Activated naive CD4-positive, alpha-beta T cell treated with anti-CD3 and anti-CD28 coated beads, Interleukin-2, amount 10 ng/mL, durations not matched to agents 7 days and 5 days (primary cell): ENCODE results near the gene ZBTB5.
A peak's percentile ranks its signal among the peaks of the same experiment; 100 is the strongest.

Experiments
- CTCF ChIA-PET: fragments of 350-600 bp; sonication (Branson Sonifier 250); formaldehyde crosslinking; loops from one replicate; lab custom pipeline; 2021; ENCODE audit warnings: antibody characterized with exemption; lab: Charles Lee
- DNase-seq: peaks from one replicate; pipeline ENCODE4 v3.0.0-alpha.2; 2020
- H3K27ac Mint-ChIP-seq: one replicate; pipeline ENCODE4 v1.8.0; 2021; ENCODE audit warnings: mild to moderate bottlenecking, moderate library complexity, mixed read lengths
- H3K27me3 Mint-ChIP-seq: one replicate; pipeline ENCODE4 v1.8.0; 2021; ENCODE audit warnings: mild to moderate bottlenecking, mixed read lengths
- H3K36me3 Mint-ChIP-seq: one replicate; pipeline ENCODE4 v1.8.0; 2021; ENCODE audit warnings: mixed read lengths
- H3K4me1 Mint-ChIP-seq: one replicate; pipeline ENCODE4 v1.8.0; 2021; ENCODE audit warnings: mixed read lengths
- H3K4me3 Mint-ChIP-seq: one replicate; pipeline ENCODE4 v1.8.0; 2021; ENCODE audit warnings: mild to moderate bottlenecking, moderate library complexity, mixed read lengths
- H3K9me3 Mint-ChIP-seq: one replicate; pipeline ENCODE4 v1.8.0; 2021; ENCODE audit warnings: mixed read lengths

ZBTB5 gene

GRCh38 chr9:37420271-37421215, 44.7 kb downstream of the ZBTB5 start:
- Mint-ChIP-seq H3K27ac (no peak overlapping the region), H3K4me1 (peaks cover 24% of the 10 kb centered on the region), H3K27me3 (no peaks in the 10 kb centered on the region), H3K9me3 (no peaks in the 10 kb centered on the region), H3K4me3 (no peak overlapping the region), H3K36me3 (no peaks in the 10 kb centered on the region)
- DNase-seq, result no peak
- CTCF ChIA-PET, result no interaction called here

- peaks cover 8% of the 10 kb centered on the region for H3K27me3 Mint-ChIP-seq
- H3K4me3 Mint-ChIP-seq, result no peak overlapping the region
- H3K9me3 Mint-ChIP-seq, result no peaks in the 10 kb centered on the region
- DNase-seq, result no peak
- H3K36me3 Mint-ChIP-seq, result no peaks in the 10 kb centered on the region
- CTCF ChIA-PET, result interaction anchor here (1.0 kb wide), 1 partner anchor 12 kb away, joined by 4 read pairs; no protein-coding TSS in a partner anchor
- no peak overlapping the region for H3K27ac Mint-ChIP-seq
- H3K4me1 Mint-ChIP-seq, result peaks cover 30% of the 10 kb centered on the region
Measured at GRCh38 chr9:37419204-37419603, 46.0 kb downstream of the ZBTB5 start.

GRCh38 chr9:37417857-37418618, 47.2 kb downstream of the ZBTB5 start:
- Mint-ChIP-seq H3K27ac (no peak overlapping the region), H3K27me3 (peaks cover 11% of the 10 kb centered on the region), H3K36me3 (no peaks in the 10 kb centered on the region), H3K4me1 (peaks cover 18% of the 10 kb centered on the region), H3K9me3 (no peaks in the 10 kb centered on the region), H3K4me3 (no peak overlapping the region)
- CTCF ChIA-PET, result interaction anchor here (0.8 to 1.0 kb wide), 2 partner anchors 11 to 53 kb away, joined by 3 to 4 read pairs; no protein-coding TSS in a partner anchor
- DNase-seq, result no peak

GRCh38 chr9:37417252-37417803, 47.9 kb downstream of the ZBTB5 start:
- H3K27me3 Mint-ChIP-seq, result peaks cover 12% of the 10 kb centered on the region
- H3K4me3 Mint-ChIP-seq, result no peak overlapping the region
- H3K4me1 Mint-ChIP-seq, result peaks cover 14% of the 10 kb centered on the region
- CTCF ChIA-PET, result no interaction called here
- no peak for DNase-seq
- no peaks in the 10 kb centered on the region for H3K9me3 Mint-ChIP-seq
- H3K36me3 Mint-ChIP-seq, result no peaks in the 10 kb centered on the region
- H3K27ac Mint-ChIP-seq, result no peak overlapping the region

- CTCF ChIA-PET, result interaction anchor here (0.6 to 1.8 kb wide), 10 partner anchors 8 to 1559 kb away, joined by 3 to 9 read pairs (median 3); partner anchors contain the start of genes GRHPR and POLR1E
- DNase-seq, result peak; percentile 86
- Mint-ChIP-seq H3K4me1 (peaks cover 7% of the 10 kb centered on the region), H3K4me3 (no peak overlapping the region), H3K27ac (no peak overlapping the region), H3K9me3 (no peaks in the 10 kb centered on the region), H3K27me3 (peaks cover 12% of the 10 kb centered on the region), H3K36me3 (no peaks in the 10 kb centered on the region)
Measured at GRCh38 chr9:37415011-37415719, 50.1 kb downstream of the ZBTB5 start.

- no peak overlapping the region for H3K27ac Mint-ChIP-seq
- peaks cover 12% of the 10 kb centered on the region for H3K27me3 Mint-ChIP-seq
- DNase-seq, result no peak
- peaks cover 7% of the 10 kb centered on the region for H3K4me1 Mint-ChIP-seq
- CTCF ChIA-PET, result interaction anchor here (0.6 to 1.8 kb wide), 10 partner anchors 8 to 1558 kb away, joined by 3 to 7 read pairs (median 3); partner anchors contain the start of genes GRHPR and POLR1E
- no peaks in the 10 kb centered on the region for H3K36me3 Mint-ChIP-seq
- no peak overlapping the region for H3K4me3 Mint-ChIP-seq
- H3K9me3 Mint-ChIP-seq, result no peaks in the 10 kb centered on the region
Measured at GRCh38 chr9:37414503-37414943, 50.7 kb downstream of the ZBTB5 start.

GRCh38 chr9:37413311-37413710, 51.9 kb downstream of the ZBTB5 start:
- no peak overlapping the region for H3K4me3 Mint-ChIP-seq
- peaks cover 12% of the 10 kb centered on the region for H3K4me1 Mint-ChIP-seq
- no peaks in the 10 kb centered on the region for H3K36me3 Mint-ChIP-seq
- H3K27me3 Mint-ChIP-seq, result peaks cover 12% of the 10 kb centered on the region
- no peak overlapping the region for H3K27ac Mint-ChIP-seq
- no peak for DNase-seq
- CTCF ChIA-PET, result interaction anchor here (1.5 to 1.7 kb wide), 4 partner anchors 10 to 540 kb away, joined by 3 to 7 read pairs (median 4); partner anchors contain the start of gene GRHPR
- H3K9me3 Mint-ChIP-seq, result no peaks in the 10 kb centered on the region

- DNase-seq, result no peak
- Mint-ChIP-seq H3K27ac (no peak overlapping the region), H3K4me1 (peaks cover 12% of the 10 kb centered on the region), H3K9me3 (no peaks in the 10 kb centered on the region), H3K27me3 (peaks cover 12% of the 10 kb centered on the region), H3K36me3 (no peaks in the 10 kb centered on the region), H3K4me3 (no peak overlapping the region)
- CTCF ChIA-PET, result interaction anchor here (0.9 to 1.5 kb wide), 2 partner anchors 13 to 416 kb away, joined by 3 to 5 read pairs; no protein-coding TSS in a partner anchor
Measured at GRCh38 chr9:37412431-37413151, 52.7 kb downstream of the ZBTB5 start.

GRCh38 chr9:37410969-37411785, 54.1 kb downstream of the ZBTB5 start:
- no peak for DNase-seq
- CTCF ChIA-PET, result interaction anchor here (0.9 to 1.6 kb wide), 7 partner anchors 8 to 422 kb away, joined by 3 to 7 read pairs (median 3); no protein-coding TSS in a partner anchor
- no peaks in the 10 kb centered on the region for H3K36me3 Mint-ChIP-seq
- H3K4me3 Mint-ChIP-seq, result no peak overlapping the region
- peaks cover 14% of the 10 kb centered on the region for H3K4me1 Mint-ChIP-seq
- no peak overlapping the region for H3K27ac Mint-ChIP-seq
- H3K27me3 Mint-ChIP-seq, result peaks cover 16% of the 10 kb centered on the region
- no peaks in the 10 kb centered on the region for H3K9me3 Mint-ChIP-seq

GRCh38 chr9:37410354-37410861, 54.8 kb downstream of the ZBTB5 start:
- Mint-ChIP-seq H3K4me1 (peaks cover 13% of the 10 kb centered on the region), H3K36me3 (no peaks in the 10 kb centered on the region), H3K27me3 (peaks cover 15% of the 10 kb centered on the region), H3K27ac (no peak overlapping the region), H3K4me3 (no peak overlapping the region), H3K9me3 (no peaks in the 10 kb centered on the region)
- CTCF ChIA-PET, result interaction anchor here (0.9 to 1.6 kb wide), 4 partner anchors 13 to 422 kb away, joined by 3 to 7 read pairs (median 3); no protein-coding TSS in a partner anchor
- no peak for DNase-seq

- H3K4me1 Mint-ChIP-seq, result peaks cover 7% of the 10 kb centered on the region
- H3K36me3 Mint-ChIP-seq, result no peaks in the 10 kb centered on the region
- no peak overlapping the region for H3K27ac Mint-ChIP-seq
- CTCF ChIA-PET, result interaction anchor here (0.7 kb wide), 1 partner anchor 182 kb away, joined by 3 read pairs; no protein-coding TSS in a partner anchor
- peaks cover 8% of the 10 kb centered on the region for H3K27me3 Mint-ChIP-seq
- H3K9me3 Mint-ChIP-seq, result no peaks in the 10 kb centered on the region
- DNase-seq, result peak; percentile 26
- no peak overlapping the region for H3K4me3 Mint-ChIP-seq
Measured at GRCh38 chr9:37408933-37409710, 56.1 kb downstream of the ZBTB5 start.
